ENCODE data around the gene ZYG11B. TPM values are rescaled to one million over a fixed set of nuclear protein-coding genes. Genes with fewer than 3 reads are reported as not detected.

Gene ZYG11B
- polyA plus RNA-seq, 3 donors = 7.3 to 17.5 (median 15.8) TPM

DNA sequence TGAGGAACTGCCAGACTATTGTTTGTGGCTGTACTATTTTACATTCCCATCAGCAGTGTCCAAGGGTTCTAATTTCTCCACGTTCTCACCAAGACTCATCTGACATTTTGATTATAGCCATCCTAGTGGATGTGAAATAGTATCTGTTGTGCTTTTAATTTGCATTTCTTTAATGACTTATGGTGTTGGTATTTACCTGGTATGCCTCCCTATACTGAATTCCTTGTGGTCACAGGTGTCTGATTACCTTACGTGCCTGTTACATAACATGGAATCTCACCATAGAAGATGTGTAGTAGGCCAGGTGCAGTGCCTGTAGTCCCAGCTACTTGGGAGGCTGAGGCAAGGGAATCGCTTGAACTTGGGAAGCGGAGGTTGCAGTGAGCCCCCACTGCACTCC is 129.8 kb downstream of the ZYG11B start:
- Histone ChIP-seq H3K9ac (ENCODE audit: insufficient read depth, low read length, poor library complexity, severe bottlenecking) (no peak overlapping the region), H2AFZ (ENCODE audit: insufficient read depth, low read depth, low read length, poor library complexity, severe bottlenecking) (no peak overlapping the region), H3K4me1 (ENCODE audit: control insufficient read depth in 1 of 2, insufficient read depth in 2 of 2, low read length in 2 of 2) (no peaks in the 10 kb centered on the region), H3K27ac (ENCODE audit: low read depth in 1 of 2, low read length in 2 of 2) (no peak overlapping the region), H3K36me3 (replicated peaks in 1 of 2; ENCODE audit: control insufficient read depth in 1 of 2, insufficient read depth in 2 of 2, low read length in 2 of 2) (no peaks in the 10 kb centered on the region), H3K4me2 (replicated peaks; ENCODE audit: extremely low read depth, low read length, poor library complexity, severe bottlenecking) (no peak overlapping the region), H3K9me3 (replicated peaks in 1 of 2; ENCODE audit: control insufficient read depth in 1 of 2, insufficient read depth in 1 of 2, low read length in 2 of 2) (no peaks in the 10 kb centered on the region), H3K4me3 (replicated peaks in 1 of 3; ENCODE audit: low read depth in 2 of 3, low read length in 3 of 3) (no peak overlapping the region), H3K79me2 (ENCODE audit: insufficient read depth, low read length) (no peaks in the 10 kb centered on the region), H3K27me3 (ENCODE audit: control insufficient read depth in 2 of 2, insufficient read depth in 2 of 2, low read length in 2 of 2) (peaks cover 2% of the 10 kb centered on the region in 2 donors), H4K20me1 (ENCODE audit: insufficient read depth, low read length) (no peaks in the 10 kb centered on the region)
- Mint-ChIP-seq H3K4me1 (no peaks in the 10 kb centered on the region), H3K9me3 (no peaks in the 10 kb centered on the region), H3K27me3 (ENCODE audit: low read depth in 3 of 3) (peaks cover 4 to 8% (median 7%) of the 10 kb centered on the region in 3 donors), H3K27ac (no peak overlapping the region), H3K4me3 (no peak overlapping the region), H3K36me3 (no peaks in the 10 kb centered on the region)
- no peak for DNase-seq
- TF ChIP-seq, protein P1, sequence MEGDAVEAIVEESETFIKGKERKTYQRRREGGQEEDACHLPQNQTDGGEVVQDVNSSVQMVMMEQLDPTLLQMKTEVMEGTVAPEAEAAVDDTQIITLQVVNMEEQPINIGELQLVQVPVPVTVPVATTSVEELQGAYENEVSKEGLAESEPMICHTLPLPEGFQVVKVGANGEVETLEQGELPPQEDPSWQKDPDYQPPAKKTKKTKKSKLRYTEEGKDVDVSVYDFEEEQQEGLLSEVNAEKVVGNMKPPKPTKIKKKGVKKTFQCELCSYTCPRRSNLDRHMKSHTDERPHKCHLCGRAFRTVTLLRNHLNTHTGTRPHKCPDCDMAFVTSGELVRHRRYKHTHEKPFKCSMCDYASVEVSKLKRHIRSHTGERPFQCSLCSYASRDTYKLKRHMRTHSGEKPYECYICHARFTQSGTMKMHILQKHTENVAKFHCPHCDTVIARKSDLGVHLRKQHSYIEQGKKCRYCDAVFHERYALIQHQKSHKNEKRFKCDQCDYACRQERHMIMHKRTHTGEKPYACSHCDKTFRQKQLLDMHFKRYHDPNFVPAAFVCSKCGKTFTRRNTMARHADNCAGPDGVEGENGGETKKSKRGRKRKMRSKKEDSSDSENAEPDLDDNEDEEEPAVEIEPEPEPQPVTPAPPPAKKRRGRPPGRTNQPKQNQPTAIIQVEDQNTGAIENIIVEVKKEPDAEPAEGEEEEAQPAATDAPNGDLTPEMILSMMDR (IDR thresholded peaks at IDR 0.05) = no peak
- intact Hi-C loops (cut with micrococcal nuclease) = no loop called here
- no CpG with 5 or more reads among the region's 4 CpGs for WGBS (ENCODE audit: insufficient coverage)

DNA sequence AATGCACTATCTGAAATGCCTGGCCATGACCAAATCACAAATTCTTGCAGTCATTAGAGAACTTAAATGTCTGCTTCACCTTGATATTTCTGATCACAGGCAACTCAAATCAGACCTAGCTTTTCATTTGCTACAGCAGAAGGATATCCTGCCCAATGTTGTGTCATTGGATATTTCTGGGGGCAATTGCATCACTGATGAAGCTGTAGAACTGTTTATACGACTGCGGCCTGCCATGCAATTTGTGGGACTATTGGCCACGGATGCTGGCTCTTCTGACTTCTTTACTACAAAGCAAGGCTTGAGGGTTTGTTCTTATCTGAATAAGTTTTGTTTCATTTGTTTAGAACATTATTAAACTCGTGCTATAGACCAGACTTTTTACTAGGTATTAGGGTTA is 131.2 kb downstream of the ZYG11B start:
- H3K27ac ChIP-seq (ENCODE audit: low read depth in 1 of 2, low read length in 2 of 2) = no peak overlapping the region
- no peaks in the 10 kb centered on the region for H3K79me2 ChIP-seq (ENCODE audit: insufficient read depth, low read length)
- no peaks in the 10 kb centered on the region for H3K36me3 Mint-ChIP-seq
- no peak overlapping the region for H3K4me3 Mint-ChIP-seq
- no peak overlapping the region for H3K4me3 ChIP-seq (replicated peaks in 1 of 3; ENCODE audit: low read depth in 2 of 3, low read length in 3 of 3)
- H2AFZ ChIP-seq (ENCODE audit: insufficient read depth, low read depth, low read length, poor library complexity, severe bottlenecking) = no peak overlapping the region
- TF ChIP-seq, protein P1 (IDR thresholded peaks at IDR 0.05) = no peak
- H3K4me1 ChIP-seq (ENCODE audit: control insufficient read depth in 1 of 2, insufficient read depth in 2 of 2, low read length in 2 of 2) = no peaks in the 10 kb centered on the region
- no peak for DNase-seq
- no peak overlapping the region for H3K27ac Mint-ChIP-seq
- no peak overlapping the region for H3K9ac ChIP-seq (ENCODE audit: insufficient read depth, low read length, poor library complexity, severe bottlenecking)
- intact Hi-C loops (cut with micrococcal nuclease) = no loop called here
- no peak overlapping the region for H3K4me2 ChIP-seq (replicated peaks; ENCODE audit: extremely low read depth, low read length, poor library complexity, severe bottlenecking)
- H3K9me3 Mint-ChIP-seq = no peaks in the 10 kb centered on the region
- H3K9me3 ChIP-seq (replicated peaks in 1 of 2; ENCODE audit: control insufficient read depth in 1 of 2, insufficient read depth in 1 of 2, low read length in 2 of 2) = no peaks in the 10 kb centered on the region
- H4K20me1 ChIP-seq (ENCODE audit: insufficient read depth, low read length) = no peaks in the 10 kb centered on the region
- H3K27me3 Mint-ChIP-seq (ENCODE audit: low read depth in 3 of 3) = peaks cover 6 to 10% (median 7%) of the 10 kb centered on the region in 3 donors
- H3K4me1 Mint-ChIP-seq = no peaks in the 10 kb centered on the region
- H3K27me3 ChIP-seq (ENCODE audit: control insufficient read depth in 2 of 2, insufficient read depth in 2 of 2, low read length in 2 of 2) = peaks cover 2% of the 10 kb centered on the region in 2 donors
- H3K36me3 ChIP-seq (replicated peaks in 1 of 2; ENCODE audit: control insufficient read depth in 1 of 2, insufficient read depth in 2 of 2, low read length in 2 of 2) = no peaks in the 10 kb centered on the region
- WGBS (ENCODE audit: insufficient coverage) = no CpG with 5 or more reads among the region's 4 CpGs

Measured in CD14-positive monocyte (primary cell).